Bronchial epithelial cell (primary cell): ENCODE measurements around the gene AMOTL2. TPM values are rescaled to one million over a fixed set of nuclear protein-coding genes. Genes with fewer than 3 reads are reported as not detected.
A peak's percentile ranks its signal among the peaks of the same experiment; 100 is the strongest.

Experiments
- DNase-seq: peaks from one replicate; pipeline ENCODE4 v3.0.0-alpha.2; 2010; ENCODE audit warnings: low read depth
- FAIRE-seq: peaks from 2 replicates; lab custom pipeline; 2011; peaks lifted over from hg19 to GRCh38; lab: Jason Lieb, UNC
- H3K27me3 ChIP-seq: 2 replicates; pipeline ENCODE4 v1.5.1; 2011; ENCODE audit warnings: low read length; ENCODE audit not compliant: control insufficient read depth, insufficient read depth
- H3K36me3 ChIP-seq: 2 replicates; pipeline ENCODE4 v1.5.1; 2011; ENCODE audit warnings: low read length; ENCODE audit not compliant: control insufficient read depth, insufficient read depth
- H3K4me3 ChIP-seq: 2 replicates; pipeline ENCODE4 v1.5.1; 2011; ENCODE audit warnings: mild to moderate bottlenecking, low read depth, low read length, control low read depth
- CTCF ChIP-seq: IDR thresholded peaks from 2 replicates; pipeline ENCODE4 v1.5.1; 2011; ENCODE audit warnings: mild to moderate bottlenecking, moderate library complexity, low read length, control low read depth, inconsistent platforms; ENCODE audit not compliant: insufficient read depth, severe bottlenecking
- total RNA-seq: library from RNA; depleted of rRNA; stranded (reverse); fragments of >200 nt; gene quantifications from 2 replicates; pipeline ENCODE4 v1.2.1, GENCODE V29; 2014

Gene AMOTL2
- total RNA-seq, 1 donor from 2014 or later: 54.2 TPM

- Histone ChIP-seq H3K27me3 (no peaks in the 10 kb centered on the region), H3K36me3 (peaks cover 65% of the 10 kb centered on the region), H3K4me3 (no peak overlapping the region)
- no peak for DNase-seq
- TF ChIP-seq CTCF: no peak
- FAIRE-seq: no peak
Observed at GRCh38 chr3:134363381-134363755, 10.9 kb downstream of the AMOTL2 start.

GRCh38 chr3:134362670-134363380, 11.4 kb downstream of the AMOTL2 start:
- Histone ChIP-seq H3K36me3 (peaks cover 66% of the 10 kb centered on the region), H3K27me3 (no peaks in the 10 kb centered on the region), H3K4me3 (no peak overlapping the region)
- no peak for DNase-seq
- TF ChIP-seq CTCF: no peak
- FAIRE-seq: no peak

GRCh38 chr3:134362221-134362620, 12.0 kb downstream of the AMOTL2 start:
- FAIRE-seq (no peak), DNase-seq (no peak)
- no peak for TF ChIP-seq CTCF
- H3K36me3 ChIP-seq: peaks cover 66% of the 10 kb centered on the region
- H3K27me3 ChIP-seq: no peaks in the 10 kb centered on the region
- no peak overlapping the region for H3K4me3 ChIP-seq

- H3K27me3 ChIP-seq: no peaks in the 10 kb centered on the region
- no peak for TF ChIP-seq CTCF
- DNase-seq (no peak), FAIRE-seq (no peak)
- peaks cover 67% of the 10 kb centered on the region for H3K36me3 ChIP-seq
- no peak overlapping the region for H3K4me3 ChIP-seq
Observed at GRCh38 chr3:134361162-134361835, 12.9 kb downstream of the AMOTL2 start.

GRCh38 chr3:134360046-134360445, 14.2 kb downstream of the AMOTL2 start:
- Histone ChIP-seq H3K36me3 (peaks cover 62% of the 10 kb centered on the region), H3K4me3 (no peak overlapping the region), H3K27me3 (no peaks in the 10 kb centered on the region)
- no peak for TF ChIP-seq CTCF
- FAIRE-seq: peak; percentile 13
- no peak for DNase-seq
